Activated naive CD8-positive, alpha-beta T cell treated with anti-CD3 and anti-CD28 coated beads, Interleukin-2, amount 50 U/mL, for 16 hours (primary cell): Measurements from ENCODE around the gene DTNBP1.

ENCODE experiments used
- DNase-seq: peaks from one replicate; pipeline ENCODE4 v3.0.0-alpha.2; 2020; ENCODE audit warnings: low read depth, low spot score

Gene DTNBP1

GRCh38 chr6:15662326-15663129, at the start of gene DTNBP1:
Gene DTNBP1, minus strand, starts transcription at chr6:15663028. Its CDS starts 159 bp downstream, at chr6:15662869.
- peak; percentile 56 for DNase-seq

GRCh38 chr6:15709651-15710269, 46.9 kb upstream of the DTNBP1 start:
- no peak for DNase-seq

- DNase-seq: no peak
Observed at GRCh38 chr6:15708231-15708630, 45.4 kb upstream of the DTNBP1 start.

GRCh38 chr6:15705981-15706380, 43.2 kb upstream of the DTNBP1 start:
- no peak for DNase-seq

GRCh38 chr6:15698471-15698870, 35.6 kb upstream of the DTNBP1 start:
- DNase-seq: no peak

- no peak for DNase-seq
Observed at GRCh38 chr6:15697895-15698294, 35.1 kb upstream of the DTNBP1 start.

- DNase-seq: peak; percentile 56
Observed at GRCh38 chr6:15691250-15691869, 28.5 kb upstream of the DTNBP1 start.

GRCh38 chr6:15690510-15690909, 27.7 kb upstream of the DTNBP1 start:
- no peak for DNase-seq

- no peak for DNase-seq
Observed at GRCh38 chr6:15689586-15690482, 27.0 kb upstream of the DTNBP1 start.

GRCh38 chr6:15685619-15686018, 22.8 kb upstream of the DTNBP1 start:
- DNase-seq: no peak

- DNase-seq: no peak
Observed at GRCh38 chr6:15682965-15683822, 20.4 kb upstream of the DTNBP1 start.

GRCh38 chr6:15681946-15682345, 19.1 kb upstream of the DTNBP1 start:
- DNase-seq: no peak

GRCh38 chr6:15678514-15678913, 15.7 kb upstream of the DTNBP1 start:
- DNase-seq: no peak

- no peak for DNase-seq
Observed at GRCh38 chr6:15677822-15678221, 15.0 kb upstream of the DTNBP1 start.

GRCh38 chr6:15675536-15676220, 12.8 kb upstream of the DTNBP1 start:
- no peak for DNase-seq

- no peak for DNase-seq
Observed at GRCh38 chr6:15674690-15675386, 12.0 kb upstream of the DTNBP1 start.

GRCh38 chr6:15673666-15674065, 10.8 kb upstream of the DTNBP1 start:
- DNase-seq: no peak

- DNase-seq: no peak
Observed at GRCh38 chr6:15672818-15673217, 10.0 kb upstream of the DTNBP1 start.

GRCh38 chr6:15672291-15672690, 9.5 kb upstream of the DTNBP1 start:
- no peak for DNase-seq

- DNase-seq: no peak
Observed at GRCh38 chr6:15668918-15669317, 6.1 kb upstream of the DTNBP1 start.
